T follicular helper cell (primary cell): Measurements from ENCODE around the gene TIMM21.

Source experiments
- DNase-seq: peaks from one replicate; pipeline ENCODE4 v3.0.0-alpha.2; 2020; ENCODE audit warnings: low read depth

TIMM21 gene

GRCh38 chr18:74191577-74191976 is 43.3 kb downstream of the TIMM21 start:
- DNase-seq, result no peak

- no peak for DNase-seq
Measured at GRCh38 chr18:74194691-74195090, 46.4 kb downstream of the TIMM21 start.

DNA sequence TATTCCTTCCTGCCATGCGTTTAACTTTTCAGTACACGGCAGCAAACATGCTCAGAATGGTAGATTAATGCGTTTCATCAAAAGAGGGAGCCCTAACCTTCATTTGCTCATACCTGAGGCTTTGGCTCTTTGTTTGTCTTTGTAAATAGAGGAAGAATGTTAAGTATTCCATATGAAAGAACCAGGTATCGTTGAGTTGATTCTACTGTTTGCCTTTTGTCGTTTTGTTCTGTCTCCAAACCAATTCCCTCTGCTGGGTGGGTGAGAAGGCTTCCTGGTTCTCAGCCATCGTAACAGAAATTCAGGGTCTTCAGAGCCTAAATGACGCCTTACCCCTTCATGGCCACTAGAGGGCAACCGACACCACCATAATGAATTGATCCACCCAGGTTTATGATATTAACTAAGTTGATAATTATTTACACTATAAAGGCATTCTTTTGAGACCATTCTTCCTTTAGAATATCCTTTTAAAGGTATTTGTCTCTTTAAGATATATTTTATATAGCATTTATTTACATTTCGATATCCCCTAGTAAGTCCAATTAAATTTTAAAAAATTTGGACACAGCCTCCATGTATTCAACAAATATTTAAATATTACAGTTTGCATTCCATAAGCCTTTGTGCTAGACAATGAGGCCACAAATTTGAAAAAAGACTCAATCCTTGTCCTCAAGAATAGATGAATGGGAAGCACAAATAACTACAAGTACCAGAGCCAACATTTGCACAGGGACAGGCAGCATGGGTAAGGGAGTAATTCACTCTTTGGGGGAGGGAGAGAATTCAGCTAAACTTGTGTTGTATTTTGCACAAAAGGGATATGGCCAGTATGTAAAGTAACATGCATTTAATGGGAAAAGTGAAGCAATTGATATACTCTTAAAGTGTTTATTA is 48.1 kb downstream of the TIMM21 start:
- peak; percentile 27 for DNase-seq

GRCh38 chr18:74197705-74198341 is 49.5 kb downstream of the TIMM21 start:
- no peak for DNase-seq

DNA sequence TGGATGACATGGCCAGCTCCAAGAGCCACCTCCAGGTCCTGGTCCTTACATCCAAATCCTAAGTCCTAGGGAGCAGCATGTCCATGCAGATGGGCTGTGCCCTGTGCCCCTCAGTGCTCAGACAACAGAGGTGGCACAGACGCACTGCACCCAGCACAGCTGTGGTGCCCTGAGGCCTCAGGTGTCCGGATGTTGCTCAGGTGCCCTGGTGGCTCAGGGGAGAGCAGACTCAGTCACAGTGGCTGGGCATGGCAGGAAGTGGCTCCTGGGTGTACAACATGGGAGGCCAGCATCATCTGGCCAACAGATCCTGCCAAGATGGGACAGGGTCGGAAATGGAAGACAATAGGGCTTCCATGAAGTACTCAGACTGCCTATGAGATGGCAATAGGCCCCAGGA is 50.1 kb downstream of the TIMM21 start:
- DNase-seq, result no peak

DNA sequence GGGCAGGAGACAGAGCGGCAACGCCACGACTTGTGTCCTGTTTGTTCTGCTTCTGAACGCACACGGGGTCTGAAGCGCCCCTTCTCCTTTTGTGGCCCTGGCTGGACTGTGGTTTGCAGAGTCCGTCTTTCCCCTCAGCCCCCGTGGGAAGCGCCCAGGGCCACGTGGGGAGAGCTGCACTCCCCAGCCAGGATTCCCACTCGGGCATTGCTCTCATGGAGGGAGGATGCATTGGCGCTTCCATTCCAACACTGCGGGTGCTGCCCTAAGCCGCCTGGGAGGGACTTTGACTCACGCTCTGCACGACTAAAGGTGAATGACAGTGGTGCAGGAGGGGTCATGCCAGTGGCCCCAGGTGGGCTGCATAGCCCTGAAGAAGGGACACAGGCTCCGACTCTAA is 52.5 kb downstream of the TIMM21 start:
- no peak for DNase-seq

GRCh38 chr18:74203811-74204210 is 55.5 kb downstream of the TIMM21 start:
- DNase-seq, result no peak

DNA sequence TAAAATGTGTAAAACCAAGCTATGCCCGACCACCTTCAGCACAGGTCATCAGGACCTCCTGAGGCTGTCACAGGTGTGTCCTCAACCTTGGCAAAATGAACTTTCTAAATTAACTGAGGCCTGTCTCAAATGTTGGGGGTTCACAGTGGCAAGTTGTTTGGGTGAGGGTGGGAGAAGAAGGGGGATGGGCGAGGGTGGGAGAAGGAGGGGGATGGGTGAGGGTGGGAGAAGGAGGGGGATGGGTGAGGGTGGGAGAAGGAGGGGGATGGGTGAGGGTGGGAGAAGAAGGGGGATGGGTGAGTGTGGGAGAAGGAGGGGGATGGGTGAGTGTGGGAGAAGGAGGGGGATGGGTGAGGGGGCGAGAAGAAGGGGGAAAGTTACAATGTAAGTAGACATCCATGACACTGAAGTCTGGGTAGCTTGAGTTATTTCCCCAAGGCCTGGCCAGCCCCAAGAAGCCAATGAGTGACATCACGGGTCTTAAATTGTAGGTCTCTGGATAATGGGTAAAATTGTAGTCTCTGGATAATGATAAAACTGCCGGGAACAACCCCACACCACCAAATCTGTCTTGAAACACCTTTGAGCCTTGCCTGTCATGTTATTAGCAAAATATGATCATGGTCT is 56.3 kb downstream of the TIMM21 start:
- DNase-seq, result no peak
